ENCODE measurements around the gene CCDC141. TPM values are rescaled to one million over a fixed set of nuclear protein-coding genes. Genes with fewer than 3 reads are reported as not detected.

The CCDC141 gene
- total RNA-seq, 4 donors from 2014 or later, result 0.08 to 1.3 (median 0.73) TPM

- TF ChIP-seq POLR2AphosphoS5 (IDR thresholded peaks at IDR 0.05) (no peak), POLR2A (IDR thresholded peaks at IDR 0.05) (no peak), EP300 (IDR thresholded peaks at IDR 0.05) (no peak), CTCF (IDR thresholded peaks at IDR 0.05) (no peak)
- no peaks in the 10 kb centered on the region for H3K27me3 ChIP-seq
Measured at GRCh38 chr2:178873912-178874311, 176.0 kb downstream of the CCDC141 start.

GRCh38 chr2:178871536-178871935 lies 178.4 kb downstream of the CCDC141 start:
- Histone ChIP-seq H3K9me3 (no peaks in the 10 kb centered on the region), H3K27ac (no peak overlapping the region), H3K27me3 (no peaks in the 10 kb centered on the region), H3K4me1 (no peaks in the 10 kb centered on the region), H3K36me3 (no peaks in the 10 kb centered on the region), H3K4me3 (no peak overlapping the region)
- TF ChIP-seq CTCF (IDR thresholded peaks at IDR 0.05) (no peak), POLR2A (IDR thresholded peaks at IDR 0.05) (no peak), EP300 (IDR thresholded peaks at IDR 0.05) (no peak), POLR2AphosphoS5 (IDR thresholded peaks at IDR 0.05) (no peak)
- no peak for DNase-seq (ENCODE audit: low spot score in 2 of 2)
- WGBS, result 86% methylated on average over 1 of the region's 1 CpG

More at GRCh38 chr2:178873912-178874311, 176.0 kb downstream of the CCDC141 start:
- Histone ChIP-seq H3K27ac (no peak overlapping the region), H3K9me3 (no peaks in the 10 kb centered on the region), H3K4me1 (no peaks in the 10 kb centered on the region), H3K36me3 (no peaks in the 10 kb centered on the region), H3K4me3 (no peak overlapping the region)
- WGBS, result 90% methylated on average over 3 of the region's 3 CpGs
- DNase-seq (ENCODE audit: low spot score in 2 of 2), result no peak

GRCh38 chr2:178870703-178871102 lies 179.2 kb downstream of the CCDC141 start:
- TF ChIP-seq POLR2AphosphoS5 (IDR thresholded peaks at IDR 0.05) (no peak), EP300 (IDR thresholded peaks at IDR 0.05) (no peak), POLR2A (IDR thresholded peaks at IDR 0.05) (no peak), CTCF (IDR thresholded peaks at IDR 0.05) (no peak)
- WGBS, result 53% methylated on average over 3 of the region's 3 CpGs
- Histone ChIP-seq H3K4me3 (no peak overlapping the region), H3K4me1 (no peaks in the 10 kb centered on the region), H3K27me3 (no peaks in the 10 kb centered on the region), H3K9me3 (no peaks in the 10 kb centered on the region), H3K36me3 (no peaks in the 10 kb centered on the region), H3K27ac (no peak overlapping the region)
- DNase-seq (ENCODE audit: low spot score in 2 of 2), result no peak

- Histone ChIP-seq H3K4me3 (no peak overlapping the region), H3K36me3 (no peaks in the 10 kb centered on the region), H3K27me3 (no peaks in the 10 kb centered on the region), H3K27ac (no peak overlapping the region), H3K9me3 (no peaks in the 10 kb centered on the region), H3K4me1 (no peaks in the 10 kb centered on the region)
- no peak for DNase-seq (ENCODE audit: low spot score in 2 of 2)
- 89% methylated on average over 2 of the region's 2 CpGs for WGBS
- TF ChIP-seq EP300 (IDR thresholded peaks at IDR 0.05) (no peak), POLR2A (IDR thresholded peaks at IDR 0.05) (no peak), CTCF (IDR thresholded peaks at IDR 0.05) (no peak)
Measured at GRCh38 chr2:178865999-178866398, 183.9 kb downstream of the CCDC141 start.

GRCh38 chr2:178865146-178865936 lies 184.6 kb downstream of the CCDC141 start:
- no peak for DNase-seq (ENCODE audit: low spot score in 2 of 2)
- no peaks in the 10 kb centered on the region for H3K4me1 ChIP-seq
- H3K4me3 ChIP-seq, result no peak overlapping the region
- H3K36me3 ChIP-seq, result no peaks in the 10 kb centered on the region
- no peaks in the 10 kb centered on the region for H3K27me3 ChIP-seq
- WGBS, result 57% methylated on average over 7 of the region's 7 CpGs
- no peak overlapping the region for H3K27ac ChIP-seq
- TF ChIP-seq POLR2AphosphoS5 (IDR thresholded peaks at IDR 0.05) (no peak), POLR2A (IDR thresholded peaks at IDR 0.05) (no peak), CTCF (IDR thresholded peaks at IDR 0.05) (no peak), EP300 (IDR thresholded peaks at IDR 0.05) (no peak)
- no peaks in the 10 kb centered on the region for H3K9me3 ChIP-seq
